ENCODE results near the gene GMFB. TPM values are rescaled to one million over a fixed set of nuclear protein-coding genes. Genes with fewer than 3 reads are reported as not detected.

Gene GMFB
- total RNA-seq, 1 experiment from 2014 or later = 63.7 TPM

DNA sequence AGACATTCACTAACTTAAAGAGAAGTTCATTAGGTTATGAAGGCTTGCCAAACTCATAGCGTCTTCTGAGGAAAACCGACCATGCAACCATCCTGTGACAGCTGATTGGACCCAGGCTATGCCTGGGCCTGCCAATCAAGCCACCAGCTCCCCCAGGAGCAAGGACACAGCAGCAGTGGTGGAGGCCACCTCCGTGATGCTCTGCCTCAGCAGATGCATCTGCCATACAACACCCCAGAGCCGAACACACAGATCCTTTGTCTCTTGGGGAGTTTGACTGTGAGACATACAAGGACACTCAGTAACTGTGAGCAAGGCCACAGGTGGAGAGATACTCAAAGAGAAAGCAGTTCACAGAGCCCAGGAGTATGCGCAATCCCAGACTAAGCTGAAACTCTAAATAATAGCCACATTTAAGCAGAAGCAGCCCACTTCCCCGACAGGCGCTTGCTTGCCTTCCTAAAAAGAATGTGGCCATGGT, 37.6 kb downstream of the GMFB start:
- ATAC-seq (no peak; the same call in 1 of the 2 replicates), DNase-seq (ENCODE audit: low spot score) (no peak)
- POLR2A ChIA-PET = no interaction called here
- no peaks in the 10 kb centered on the region for H3K36me3 Mint-ChIP-seq
- TF ChIP-seq, protein P1, sequence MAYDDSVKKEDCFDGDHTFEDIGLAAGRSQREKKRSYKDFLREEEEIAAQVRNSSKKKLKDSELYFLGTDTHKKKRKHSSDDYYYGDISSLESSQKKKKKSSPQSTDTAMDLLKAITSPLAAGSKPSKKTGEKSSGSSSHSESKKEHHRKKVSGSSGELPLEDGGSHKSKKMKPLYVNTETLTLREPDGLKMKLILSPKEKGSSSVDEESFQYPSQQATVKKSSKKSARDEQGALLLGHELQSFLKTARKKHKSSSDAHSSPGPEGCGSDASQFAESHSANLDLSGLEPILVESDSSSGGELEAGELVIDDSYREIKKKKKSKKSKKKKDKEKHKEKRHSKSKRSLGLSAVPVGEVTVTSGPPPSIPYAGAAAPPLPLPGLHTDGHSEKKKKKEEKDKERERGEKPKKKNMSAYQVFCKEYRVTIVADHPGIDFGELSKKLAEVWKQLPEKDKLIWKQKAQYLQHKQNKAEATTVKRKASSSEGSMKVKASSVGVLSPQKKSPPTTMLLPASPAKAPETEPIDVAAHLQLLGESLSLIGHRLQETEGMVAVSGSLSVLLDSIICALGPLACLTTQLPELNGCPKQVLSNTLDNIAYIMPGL (CRISPR knock-in tag; IDR thresholded peaks at IDR 0.05) = no peak
- TF ChIP-seq CBFB (CRISPR knock-in tag; IDR thresholded peaks at IDR 0.05; ENCODE audit: low read depth) (no peak), ZNF263 (CRISPR knock-in tag; IDR thresholded peaks at IDR 0.05; ENCODE audit: low read depth) (no peak), ZNF425 (CRISPR knock-in tag; conservative IDR thresholded peaks at IDR 0.05) (no peak), KAT7 (CRISPR knock-in tag; IDR thresholded peaks at IDR 0.05; ENCODE audit: borderline replicate concordance) (no peak), ATF1 (CRISPR knock-in tag; IDR thresholded peaks at IDR 0.05) (no peak)
- TF ChIP-seq, protein P2, sequence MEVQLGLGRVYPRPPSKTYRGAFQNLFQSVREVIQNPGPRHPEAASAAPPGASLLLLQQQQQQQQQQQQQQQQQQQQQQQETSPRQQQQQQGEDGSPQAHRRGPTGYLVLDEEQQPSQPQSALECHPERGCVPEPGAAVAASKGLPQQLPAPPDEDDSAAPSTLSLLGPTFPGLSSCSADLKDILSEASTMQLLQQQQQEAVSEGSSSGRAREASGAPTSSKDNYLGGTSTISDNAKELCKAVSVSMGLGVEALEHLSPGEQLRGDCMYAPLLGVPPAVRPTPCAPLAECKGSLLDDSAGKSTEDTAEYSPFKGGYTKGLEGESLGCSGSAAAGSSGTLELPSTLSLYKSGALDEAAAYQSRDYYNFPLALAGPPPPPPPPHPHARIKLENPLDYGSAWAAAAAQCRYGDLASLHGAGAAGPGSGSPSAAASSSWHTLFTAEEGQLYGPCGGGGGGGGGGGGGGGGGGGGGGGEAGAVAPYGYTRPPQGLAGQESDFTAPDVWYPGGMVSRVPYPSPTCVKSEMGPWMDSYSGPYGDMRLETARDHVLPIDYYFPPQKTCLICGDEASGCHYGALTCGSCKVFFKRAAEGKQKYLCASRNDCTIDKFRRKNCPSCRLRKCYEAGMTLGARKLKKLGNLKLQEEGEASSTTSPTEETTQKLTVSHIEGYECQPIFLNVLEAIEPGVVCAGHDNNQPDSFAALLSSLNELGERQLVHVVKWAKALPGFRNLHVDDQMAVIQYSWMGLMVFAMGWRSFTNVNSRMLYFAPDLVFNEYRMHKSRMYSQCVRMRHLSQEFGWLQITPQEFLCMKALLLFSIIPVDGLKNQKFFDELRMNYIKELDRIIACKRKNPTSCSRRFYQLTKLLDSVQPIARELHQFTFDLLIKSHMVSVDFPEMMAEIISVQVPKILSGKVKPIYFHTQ (CRISPR knock-in tag; IDR thresholded peaks at IDR 0.05) = no peak
- peaks cover 3% of the 10 kb centered on the region; the same call in 1 of the 2 replicates for H3K4me1 Mint-ChIP-seq
- peaks cover 3% of the 10 kb centered on the region for H3K27me3 Mint-ChIP-seq (ENCODE audit: low read depth)
- H3K27ac Mint-ChIP-seq = no peak overlapping the region
- no peak overlapping the region for H3K4me3 Mint-ChIP-seq
- CTCF ChIA-PET = interaction anchor here (1.0 kb wide), 1 partner anchor 54 kb away, joined by 3 read pairs; the partner anchor contains the start of gene CDKN3
- no peaks in the 10 kb centered on the region for H3K9me3 Mint-ChIP-seq

GRCh38 chr14:54450535-54450934, 38.2 kb downstream of the GMFB start:
- H3K27me3 Mint-ChIP-seq (ENCODE audit: low read depth) = peaks cover 3% of the 10 kb centered on the region
- peaks cover 8% of the 10 kb centered on the region; the same call in 1 of the 2 replicates for H3K4me1 Mint-ChIP-seq
- no peaks in the 10 kb centered on the region for H3K36me3 Mint-ChIP-seq
- no peak overlapping the region for H3K4me3 Mint-ChIP-seq
- CTCF ChIA-PET = no interaction called here
- no peak for TF ChIP-seq ZNF121 (CRISPR knock-in tag; IDR thresholded peaks at IDR 0.05)
- TF ChIP-seq, protein P3, sequence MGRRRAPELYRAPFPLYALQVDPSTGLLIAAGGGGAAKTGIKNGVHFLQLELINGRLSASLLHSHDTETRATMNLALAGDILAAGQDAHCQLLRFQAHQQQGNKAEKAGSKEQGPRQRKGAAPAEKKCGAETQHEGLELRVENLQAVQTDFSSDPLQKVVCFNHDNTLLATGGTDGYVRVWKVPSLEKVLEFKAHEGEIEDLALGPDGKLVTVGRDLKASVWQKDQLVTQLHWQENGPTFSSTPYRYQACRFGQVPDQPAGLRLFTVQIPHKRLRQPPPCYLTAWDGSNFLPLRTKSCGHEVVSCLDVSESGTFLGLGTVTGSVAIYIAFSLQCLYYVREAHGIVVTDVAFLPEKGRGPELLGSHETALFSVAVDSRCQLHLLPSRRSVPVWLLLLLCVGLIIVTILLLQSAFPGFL (CRISPR knock-in tag; IDR thresholded peaks at IDR 0.05; ENCODE audit: borderline replicate concordance) = no peak
- no peaks in the 10 kb centered on the region for H3K9me3 Mint-ChIP-seq
- POLR2A ChIA-PET = no interaction called here
- ATAC-seq (no peak), DNase-seq (ENCODE audit: low spot score) (no peak)
- H3K27ac Mint-ChIP-seq = no peak overlapping the region

- no peaks in the 10 kb centered on the region for H3K36me3 Mint-ChIP-seq
- DNase-seq (ENCODE audit: low spot score) (no peak), ATAC-seq (no peak)
- H3K27ac Mint-ChIP-seq = no peak overlapping the region
- no peak overlapping the region for H3K4me3 Mint-ChIP-seq
- H3K9me3 Mint-ChIP-seq = 0 out of 2 replicates have a peak, but pooled peaks cover 7% of the 10 kb centered on the region
- H3K27me3 Mint-ChIP-seq (ENCODE audit: low read depth) = peaks cover 5% of the 10 kb centered on the region
- POLR2A ChIA-PET = no interaction called here
- peaks cover 8% of the 10 kb centered on the region; the same call in 1 of the 2 replicates for H3K4me1 Mint-ChIP-seq
- CTCF ChIA-PET = interaction anchor here (0.8 kb wide), 1 partner anchor 46 kb away, joined by 5 read pairs; no protein-coding TSS in a partner anchor
- peak; percentile 81 for TF ChIP-seq GABPB1 (CRISPR knock-in tag; IDR thresholded peaks at IDR 0.05)
- TF ChIP-seq, protein P4, sequence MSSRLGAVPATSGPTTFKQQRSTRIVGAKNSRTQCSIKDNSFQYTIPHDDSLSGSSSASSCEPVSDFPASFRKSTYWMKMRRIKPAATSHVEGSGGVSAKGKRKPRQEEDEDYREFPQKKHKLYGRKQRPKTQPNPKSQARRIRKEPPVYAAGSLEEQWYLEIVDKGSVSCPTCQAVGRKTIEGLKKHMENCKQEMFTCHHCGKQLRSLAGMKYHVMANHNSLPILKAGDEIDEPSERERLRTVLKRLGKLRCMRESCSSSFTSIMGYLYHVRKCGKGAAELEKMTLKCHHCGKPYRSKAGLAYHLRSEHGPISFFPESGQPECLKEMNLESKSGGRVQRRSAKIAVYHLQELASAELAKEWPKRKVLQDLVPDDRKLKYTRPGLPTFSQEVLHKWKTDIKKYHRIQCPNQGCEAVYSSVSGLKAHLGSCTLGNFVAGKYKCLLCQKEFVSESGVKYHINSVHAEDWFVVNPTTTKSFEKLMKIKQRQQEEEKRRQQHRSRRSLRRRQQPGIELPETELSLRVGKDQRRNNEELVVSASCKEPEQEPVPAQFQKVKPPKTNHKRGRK (CRISPR knock-in tag; IDR thresholded peaks at IDR 0.05; ENCODE audit: borderline replicate concordance) = no peak
Measured at GRCh38 chr14:54447231-54447692, 41.5 kb downstream of the GMFB start.

Measured in WTC11 (cell line).